ENCODE measurements around the gene STAU1.
"Not testable (repeated sequence)": the region's sequence is repeated elsewhere in the genome, so short reads cannot be mapped to it uniquely, and the experiment has no call there.

Gene STAU1

DNA sequence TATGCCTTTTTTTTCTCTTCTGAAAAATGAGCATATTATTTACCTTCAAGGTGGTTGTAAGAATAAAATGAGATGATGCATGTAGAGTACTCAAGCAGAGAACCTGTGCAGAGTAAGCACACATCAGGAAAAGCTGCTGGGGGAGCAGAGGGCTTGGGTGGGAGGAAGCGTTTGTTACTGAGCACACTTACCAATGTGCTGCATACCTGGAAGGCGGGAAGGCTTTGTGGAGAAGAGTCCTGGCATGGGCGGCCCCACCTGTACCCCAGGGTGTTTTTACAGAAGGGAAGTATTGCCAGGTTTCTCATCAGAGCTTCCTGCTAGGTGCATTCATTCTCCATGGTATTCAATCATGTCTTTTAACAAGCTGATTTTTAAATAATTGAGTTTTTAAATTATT is 89.1 kb downstream of the STAU1 start:
- Histone ChIP-seq H3K4me3 (no peak overlapping the region), H3K9me3 (ENCODE audit: low read depth, low read length) (no peaks in the 10 kb centered on the region), H3K36me3 (ENCODE audit: insufficient read depth, low read length) (peaks cover 89% of the 10 kb centered on the region), H3K9ac (ENCODE audit: insufficient read length) (no peak overlapping the region), H3K27ac (no peak overlapping the region)
- TF ChIP-seq POLR2AphosphoS5 (IDR thresholded peaks at IDR 0.05; ENCODE audit: borderline replicate concordance, low read depth, low read length): no peak
- TF ChIP-seq FOXP2 (optimal IDR thresholded peaks at IDR 0.05; ENCODE audit: control extremely low read depth, extremely low read length, insufficient read depth): no peak
- TF ChIP-seq EZH2 (IDR thresholded peaks at IDR 0.05): no peak
- no peak for DNase-seq (ENCODE audit: low read depth, low spot score)

GRCh38 chr20:49098136-49098535 is 90.0 kb downstream of the STAU1 start:
- Histone ChIP-seq H3K9me3 (ENCODE audit: low read depth, low read length) (no peaks in the 10 kb centered on the region), H3K4me3 (no peak overlapping the region), H3K27ac (no peak overlapping the region), H3K36me3 (ENCODE audit: insufficient read depth, low read length) (peaks cover 89% of the 10 kb centered on the region), H3K9ac (ENCODE audit: insufficient read length) (no peak overlapping the region)
- TF ChIP-seq FOXP2 (optimal IDR thresholded peaks at IDR 0.05; ENCODE audit: control extremely low read depth, extremely low read length, insufficient read depth) (no peak), EZH2 (IDR thresholded peaks at IDR 0.05) (no peak), POLR2AphosphoS5 (IDR thresholded peaks at IDR 0.05; ENCODE audit: borderline replicate concordance, low read depth, low read length) (no peak)
- DNase-seq (ENCODE audit: low read depth, low spot score): no peak

DNA sequence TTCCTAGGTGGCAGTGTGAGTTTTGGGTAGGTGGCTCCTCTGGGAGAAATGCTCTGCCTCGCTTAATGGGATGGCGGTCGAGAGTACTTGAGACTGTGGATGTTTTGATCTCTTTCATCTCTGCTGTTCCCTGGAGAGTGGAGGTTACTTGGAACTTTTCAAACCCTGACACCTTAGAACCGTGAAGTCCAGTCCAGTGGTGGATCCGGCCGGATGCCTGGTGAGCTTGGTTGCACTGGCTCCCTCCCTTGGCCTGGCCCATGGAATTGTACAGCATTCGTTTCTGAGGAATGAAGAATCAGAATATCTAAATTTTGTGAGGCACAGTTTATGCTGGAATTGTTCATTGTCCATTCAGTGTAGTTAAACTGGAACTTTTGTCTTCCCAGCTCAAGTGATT is 91.0 kb downstream of the STAU1 start:
- DNase-seq (ENCODE audit: low read depth, low spot score): no peak
- no peak overlapping the region for H3K4me3 ChIP-seq
- H3K9ac ChIP-seq (ENCODE audit: insufficient read length): no peak overlapping the region
- H3K27ac ChIP-seq: no peak overlapping the region
- H3K9me3 ChIP-seq (ENCODE audit: low read depth, low read length): no peaks in the 10 kb centered on the region
- peaks cover 87% of the 10 kb centered on the region for H3K36me3 ChIP-seq (ENCODE audit: insufficient read depth, low read length)
- TF ChIP-seq EZH2 (IDR thresholded peaks at IDR 0.05): no peak
- TF ChIP-seq POLR2AphosphoS5 (IDR thresholded peaks at IDR 0.05; ENCODE audit: borderline replicate concordance, low read depth, low read length): no peak
- no peak for TF ChIP-seq FOXP2 (optimal IDR thresholded peaks at IDR 0.05; ENCODE audit: control extremely low read depth, extremely low read length, insufficient read depth)

- peaks cover 87% of the 10 kb centered on the region for H3K36me3 ChIP-seq (ENCODE audit: insufficient read depth, low read length)
- H3K4me3 ChIP-seq: no peak overlapping the region
- H3K9me3 ChIP-seq (ENCODE audit: low read depth, low read length): no peaks in the 10 kb centered on the region
Measured at GRCh38 chr20:49096203-49096730, 91.9 kb downstream of the STAU1 start.

DNA sequence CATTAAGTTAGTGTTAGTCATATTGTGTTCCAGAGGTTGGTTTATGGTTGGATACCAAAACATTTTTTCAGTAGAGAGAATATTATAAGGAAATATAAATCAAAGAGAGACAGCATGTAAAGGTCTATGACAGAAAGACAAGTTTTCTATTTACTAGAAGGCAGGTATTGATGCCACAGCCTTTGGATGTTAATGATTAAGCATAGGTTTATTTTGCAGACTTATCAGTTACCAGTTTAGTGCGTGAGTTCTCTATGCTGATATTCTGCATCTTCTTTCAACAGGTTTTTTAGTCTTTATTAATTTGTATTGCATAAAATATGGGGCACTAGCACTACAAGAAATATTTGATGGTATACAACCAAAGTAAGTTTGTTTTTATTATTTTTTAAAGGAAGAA is 96.4 kb downstream of the STAU1 start:
- Histone ChIP-seq H3K36me3 (ENCODE audit: insufficient read depth, low read length) (peaks cover 98% of the 10 kb centered on the region), H3K4me3 (no peak overlapping the region), H3K9me3 (ENCODE audit: low read depth, low read length) (no peaks in the 10 kb centered on the region), H3K27ac (no peak overlapping the region), H3K9ac (ENCODE audit: insufficient read length) (no peak overlapping the region)
- DNase-seq (ENCODE audit: low read depth, low spot score): no peak
- TF ChIP-seq POLR2AphosphoS5 (IDR thresholded peaks at IDR 0.05; ENCODE audit: borderline replicate concordance, low read depth, low read length) (no peak), FOXP2 (optimal IDR thresholded peaks at IDR 0.05; ENCODE audit: control extremely low read depth, extremely low read length, insufficient read depth) (no peak), EZH2 (IDR thresholded peaks at IDR 0.05) (no peak)

More at GRCh38 chr20:49096203-49096730, 91.9 kb downstream of the STAU1 start:
- Histone ChIP-seq H3K9ac (ENCODE audit: insufficient read length) (no peak overlapping the region), H3K27ac (0 out of 2 replicates have a peak overlapping the region, but pooled peaks have one; percentile 12)
- DNase-seq (ENCODE audit: low read depth, low spot score): no peak
- TF ChIP-seq EZH2 (IDR thresholded peaks at IDR 0.05) (no peak), FOXP2 (optimal IDR thresholded peaks at IDR 0.05; ENCODE audit: control extremely low read depth, extremely low read length, insufficient read depth) (no peak), POLR2AphosphoS5 (IDR thresholded peaks at IDR 0.05; ENCODE audit: borderline replicate concordance, low read depth, low read length) (no peak)

DNA sequence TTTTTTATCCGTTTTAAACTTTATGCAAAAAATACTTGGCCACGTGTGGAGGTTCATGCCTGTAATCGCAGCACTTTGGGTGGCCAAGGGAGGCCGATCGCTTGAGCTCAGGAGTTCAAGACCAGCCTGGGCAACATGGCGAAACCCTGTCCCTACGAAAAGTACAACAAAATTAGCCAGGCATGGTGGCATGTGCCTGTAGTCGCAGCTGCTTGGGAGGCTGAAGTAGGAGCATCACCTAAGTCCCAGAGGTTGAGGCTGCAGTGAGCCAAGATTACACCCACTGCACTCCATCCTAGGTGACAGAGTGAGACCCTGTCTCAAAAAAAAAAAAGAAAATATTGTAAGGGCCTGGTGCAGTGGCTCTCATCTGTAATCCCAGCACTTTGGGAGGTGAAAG is 97.0 kb downstream of the STAU1 start:
- no peak overlapping the region for H3K27ac ChIP-seq
- no peaks in the 10 kb centered on the region for H3K9me3 ChIP-seq (ENCODE audit: low read depth, low read length)
- no peak overlapping the region for H3K4me3 ChIP-seq
- no peak overlapping the region for H3K9ac ChIP-seq (ENCODE audit: insufficient read length)
- H3K36me3 ChIP-seq (ENCODE audit: insufficient read depth, low read length): peaks cover 98% of the 10 kb centered on the region
- no peak for TF ChIP-seq POLR2AphosphoS5 (IDR thresholded peaks at IDR 0.05; ENCODE audit: borderline replicate concordance, low read depth, low read length)
- no peak for TF ChIP-seq FOXP2 (optimal IDR thresholded peaks at IDR 0.05; ENCODE audit: control extremely low read depth, extremely low read length, insufficient read depth)
- TF ChIP-seq EZH2 (IDR thresholded peaks at IDR 0.05): no peak
- DNase-seq (ENCODE audit: low read depth, low spot score): no peak

- not testable (repeated sequence) for DNase-seq (ENCODE audit: low read depth, low spot score); H3K9me3 ChIP-seq (ENCODE audit: low read depth, low read length); H3K9ac ChIP-seq (ENCODE audit: insufficient read length); H3K27ac ChIP-seq; H3K4me3 ChIP-seq
- peaks cover 97% of the 10 kb centered on the region for H3K36me3 ChIP-seq (ENCODE audit: insufficient read depth, low read length)
Measured at GRCh38 chr20:49082295-49082694, 105.8 kb downstream of the STAU1 start.

DNA sequence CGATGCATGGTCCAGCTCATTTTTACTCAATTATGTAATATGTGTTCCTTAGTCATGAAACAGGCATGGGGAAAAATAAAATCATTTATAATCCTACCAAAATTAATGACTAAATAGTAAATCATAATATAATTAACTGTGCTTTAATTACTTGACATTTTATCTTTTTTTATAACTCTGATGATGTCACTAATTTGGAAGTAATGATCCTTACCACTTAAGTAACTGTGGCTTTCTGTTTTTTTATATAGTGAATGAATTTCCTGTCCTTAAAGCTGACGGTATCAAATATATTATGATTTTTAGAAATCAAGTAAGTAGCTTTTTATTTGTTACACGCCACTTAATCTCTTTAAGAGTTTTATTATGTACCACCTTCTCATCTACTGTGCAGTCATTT is 109.8 kb downstream of the STAU1 start:
- Histone ChIP-seq H3K36me3 (ENCODE audit: insufficient read depth, low read length) (peaks cover 95% of the 10 kb centered on the region), H3K27ac (no peak overlapping the region), H3K4me3 (no peak overlapping the region), H3K9ac (ENCODE audit: insufficient read length) (no peak overlapping the region), H3K9me3 (ENCODE audit: low read depth, low read length) (no peaks in the 10 kb centered on the region)
- no peak for TF ChIP-seq EZH2 (IDR thresholded peaks at IDR 0.05)
- no peak for TF ChIP-seq POLR2AphosphoS5 (IDR thresholded peaks at IDR 0.05; ENCODE audit: borderline replicate concordance, low read depth, low read length)
- TF ChIP-seq FOXP2 (optimal IDR thresholded peaks at IDR 0.05; ENCODE audit: control extremely low read depth, extremely low read length, insufficient read depth): no peak
- no peak for DNase-seq (ENCODE audit: low read depth, low spot score)

GRCh38 chr20:49074521-49074920 is 113.6 kb downstream of the STAU1 start:
- Histone ChIP-seq H3K9ac (ENCODE audit: insufficient read length) (no peak overlapping the region), H3K36me3 (ENCODE audit: insufficient read depth, low read length) (peaks cover 95% of the 10 kb centered on the region), H3K9me3 (ENCODE audit: low read depth, low read length) (no peaks in the 10 kb centered on the region), H3K27ac (no peak overlapping the region), H3K4me3 (no peak overlapping the region)
- no peak for TF ChIP-seq EZH2 (IDR thresholded peaks at IDR 0.05)
- TF ChIP-seq FOXP2 (optimal IDR thresholded peaks at IDR 0.05; ENCODE audit: control extremely low read depth, extremely low read length, insufficient read depth): no peak
- TF ChIP-seq POLR2AphosphoS5 (IDR thresholded peaks at IDR 0.05; ENCODE audit: borderline replicate concordance, low read depth, low read length): no peak
- DNase-seq (ENCODE audit: low read depth, low spot score): no peak
